CD4-positive, alpha-beta T cell treated with Interleukin-15 for 1 hour (primary cell): ENCODE results near the gene ZNF17.

Source experiments
- DNase-seq: peaks from one replicate; pipeline ENCODE4 v3.0.0-alpha.2; 2020

Gene ZNF17

DNA sequence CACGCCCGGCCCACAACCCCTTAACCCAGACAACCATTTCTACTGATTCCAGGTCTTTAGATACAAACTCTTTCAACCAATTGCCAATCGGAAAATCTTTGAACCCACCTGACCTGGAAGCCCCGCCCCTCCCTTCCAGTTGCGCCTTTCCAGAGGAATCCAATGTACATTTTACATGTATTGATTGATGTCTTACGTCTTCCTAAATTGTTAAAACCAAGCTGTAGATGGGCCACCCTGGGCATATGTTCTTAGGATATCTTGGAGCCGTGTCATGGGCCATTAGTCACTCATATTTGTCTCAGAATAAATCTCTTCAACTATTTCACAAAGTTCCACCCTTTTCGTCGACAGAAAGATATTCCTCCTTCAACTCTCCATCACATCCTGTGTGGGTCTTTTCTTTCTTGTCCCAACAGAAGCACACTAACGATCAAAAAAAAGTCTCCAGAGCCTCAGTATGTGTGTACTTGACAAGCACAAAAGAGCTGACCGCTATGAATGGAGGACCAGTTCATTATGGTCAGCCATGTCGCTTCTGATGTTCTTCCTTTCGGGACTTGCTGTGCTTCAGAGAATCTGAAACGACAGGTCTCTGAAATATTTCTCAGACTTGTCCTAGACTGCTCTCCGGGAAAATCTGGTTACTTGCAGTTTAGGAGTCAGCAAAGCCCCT, 23.6 kb downstream of the ZNF17 start:
- DNase-seq = no peak

GRCh38 chr19:57435062-57435978, 24.4 kb downstream of the ZNF17 start, which contains the start of gene ZNF749:
Gene ZNF749 (plus strand): TSS chr19:57435325. CDS start chr19:57435579, 254 bp downstream.
- DNase-seq = peak; percentile 97

DNA sequence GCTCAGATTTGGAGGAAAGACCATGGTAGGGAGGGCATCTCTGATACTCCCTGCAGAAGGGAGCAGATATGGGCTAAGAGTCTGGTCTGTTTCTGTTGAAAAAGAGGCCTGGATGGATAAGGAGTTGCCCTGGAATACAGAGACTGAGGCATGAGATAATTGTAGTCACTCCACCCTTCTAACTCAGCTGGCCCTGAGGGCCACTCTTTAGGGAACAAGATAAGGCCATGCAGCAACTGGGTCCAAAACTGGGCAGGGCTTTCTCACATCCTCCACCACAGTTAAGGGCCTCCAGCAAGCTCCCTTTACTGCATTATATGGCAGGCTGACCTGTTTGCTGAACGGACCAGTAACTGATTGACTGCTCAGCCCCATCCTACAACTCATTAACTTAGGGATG, 25.5 kb downstream of the ZNF17 start:
- no peak for DNase-seq

- DNase-seq = no peak
Measured at GRCh38 chr19:57437931-57438330, 27.0 kb downstream of the ZNF17 start.

DNA sequence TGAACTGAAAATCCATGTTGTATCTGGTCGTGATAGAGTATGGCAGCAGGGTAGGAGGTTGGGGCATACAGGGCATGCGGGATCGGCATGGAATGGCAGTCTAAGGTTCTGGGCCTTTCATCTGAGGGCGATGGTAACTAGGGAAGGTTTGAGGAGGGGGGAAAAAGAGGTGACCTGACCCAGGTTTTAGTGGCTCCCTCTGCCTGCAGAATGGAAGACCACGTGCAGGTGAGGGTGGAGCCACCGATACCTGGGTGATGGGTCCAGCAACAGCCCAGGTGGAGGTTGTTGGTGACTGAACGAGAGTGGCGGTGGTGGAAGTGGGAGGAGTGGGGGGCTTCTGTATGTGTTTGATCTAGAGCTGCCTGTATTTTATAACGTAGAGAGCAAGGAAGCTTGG, 28.0 kb downstream of the ZNF17 start:
- no peak for DNase-seq

GRCh38 chr19:57441979-57442752, 31.2 kb downstream of the ZNF17 start:
- no peak for DNase-seq

- DNase-seq = no peak
Measured at GRCh38 chr19:57443121-57443696, 32.2 kb downstream of the ZNF17 start.

DNA sequence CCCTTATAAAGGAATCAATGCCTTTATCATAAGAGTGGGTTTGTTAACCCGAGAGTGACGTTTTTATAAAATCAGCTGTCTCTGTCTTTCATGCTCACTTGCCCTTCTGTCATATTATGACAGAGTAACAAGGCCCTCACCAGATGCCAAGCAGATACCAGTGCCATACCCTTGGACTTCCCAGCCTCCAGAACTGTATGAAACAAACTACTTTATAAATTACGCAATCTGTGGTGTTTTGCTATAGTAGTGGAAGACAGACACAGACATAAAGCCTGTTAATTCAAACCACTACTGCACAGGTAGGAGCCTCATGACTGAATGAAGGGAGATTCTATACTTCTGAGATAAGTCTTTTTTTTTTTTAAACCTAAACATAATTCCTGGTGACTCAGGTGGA, 41.3 kb downstream of the ZNF17 start:
- no peak for DNase-seq

DNA sequence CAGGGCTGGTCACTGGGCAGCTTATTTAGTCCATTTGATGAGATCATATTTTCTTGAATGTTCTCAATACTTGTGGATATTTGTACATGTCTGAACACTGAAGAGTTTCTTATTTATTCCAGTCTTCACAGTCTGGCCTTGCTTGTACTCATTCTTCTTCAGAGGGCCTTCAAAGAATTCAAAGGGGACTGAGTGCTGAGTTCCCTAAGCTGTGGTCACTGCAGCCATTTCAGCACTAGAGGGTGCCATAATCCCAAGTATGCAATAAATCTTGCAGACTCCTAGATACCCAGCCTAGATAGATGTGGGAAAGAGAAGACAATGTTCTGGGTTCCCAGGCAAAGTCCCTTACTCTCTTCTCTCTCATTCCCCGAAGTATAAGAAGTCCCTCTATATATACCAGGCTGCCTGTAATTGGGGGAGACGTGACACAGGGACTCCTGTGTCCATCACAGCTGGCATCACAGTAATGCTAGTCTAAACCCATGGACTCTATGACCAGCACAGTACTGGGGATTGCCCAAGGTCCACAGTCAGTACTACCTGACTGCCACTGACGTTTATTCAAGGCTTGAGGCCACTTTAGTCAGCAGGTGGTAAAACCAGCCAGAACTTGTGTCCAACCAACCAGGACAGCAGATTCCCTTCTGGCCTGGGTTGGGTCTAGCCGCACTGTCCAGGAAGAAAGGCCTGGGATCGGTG, 54.9 kb downstream of the ZNF17 start:
- DNase-seq = peak; percentile 22

DNA sequence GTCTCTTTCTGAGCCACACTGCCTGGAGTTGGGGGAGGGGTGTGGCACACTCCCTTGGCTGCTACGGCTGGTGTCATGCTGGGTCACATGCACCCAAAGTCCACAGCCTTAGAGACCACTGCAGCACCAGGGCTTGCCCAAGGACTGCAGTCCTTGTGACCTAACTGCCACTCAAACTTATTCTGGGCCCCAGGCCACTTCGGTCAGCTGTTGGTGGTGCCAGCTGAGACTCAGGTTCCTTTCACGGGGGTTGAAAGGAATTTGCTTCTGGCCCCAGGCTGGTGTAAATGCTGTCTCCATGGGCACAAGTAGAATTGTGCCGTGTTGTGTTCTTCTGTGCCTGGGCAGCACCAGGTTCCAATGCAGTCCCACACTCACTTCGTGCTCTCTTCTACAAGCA, 55.5 kb downstream of the ZNF17 start:
- DNase-seq = no peak
